HepG2 (cell line): ENCODE data around the gene PTK7. TPM values are rescaled to one million over a fixed set of nuclear protein-coding genes. Genes with fewer than 3 reads are reported as not detected.

Source experiments
- BHLHE40 ChIP-seq: IDR thresholded peaks from 2 replicates; pipeline ENCODE4 v1.6.1; 2011; ENCODE audit warnings: low read length, improper control_type of control experiment
- CSRNP2 ChIP-seq: sonication (generic); formaldehyde crosslinking; conservative IDR thresholded peaks from 2 replicates; pipeline ENCODE4 v1.8.0; 2022; ENCODE audit warnings: low read depth, missing genetic modification reagents
- FOXA1 ChIP-seq, 2 experiments: fragments of 450-650 bp in 1 of 2; sonication (generic) in 1 of 2; formaldehyde crosslinking in 1 of 2; IDR thresholded peaks; 2 replicates each; pipeline versions ENCODE4 v1.4.0 to v1.6.1; 2016 to 2020; ENCODE audit warnings: missing genetic modification reagents in 1 of 2
- IRF9 ChIP-seq: sonication (generic); formaldehyde crosslinking; IDR thresholded peaks from 2 replicates; pipeline ENCODE4 v1.8.0; 2022; ENCODE audit warnings: missing genetic modification reagents, mild to moderate bottlenecking, borderline replicate concordance
- PCBP1 ChIP-seq: fragments of 200-400 bp; formaldehyde crosslinking; IDR thresholded peaks from 2 replicates; pipeline ENCODE4 v1.6.1; 2017; ENCODE audit warnings: mild to moderate bottlenecking, low read depth, low read length, borderline replicate concordance
- PHF8 ChIP-seq: sonication (generic); formaldehyde crosslinking; IDR thresholded peaks from 2 replicates; pipeline ENCODE4 v1.5.0; 2020; ENCODE audit warnings: missing genetic modification reagents
- REPIN1 ChIP-seq: sonication (generic); formaldehyde crosslinking; IDR thresholded peaks from 2 replicates; pipeline ENCODE4 v1.8.0; 2022; ENCODE audit warnings: missing genetic modification reagents, low read depth, mild to moderate bottlenecking, borderline replicate concordance
- ZFP1 ChIP-seq: IDR thresholded peaks from 2 replicates; pipeline ENCODE4 v1.6.1; 2016
- ZKSCAN5 ChIP-seq: sonication (generic); formaldehyde crosslinking; IDR thresholded peaks from 2 replicates; pipeline ENCODE4 v1.5.1; 2020; ENCODE audit warnings: mild to moderate bottlenecking, missing genetic modification reagents
- ZMYM4 ChIP-seq: sonication (generic); formaldehyde crosslinking; IDR thresholded peaks from 2 replicates; pipeline ENCODE4 v1.8.1; 2023; ENCODE audit warnings: mild to moderate bottlenecking, missing genetic modification reagents
- ZNF331 ChIP-seq: sonication (generic); formaldehyde crosslinking; IDR thresholded peaks from 2 replicates; pipeline ENCODE4 v1.4.0; 2020; ENCODE audit warnings: missing genetic modification reagents
- ZNF7 ChIP-seq: IDR thresholded peaks from 2 replicates; pipeline ENCODE4 v1.6.1; 2016; ENCODE audit warnings: missing biosample characterization, missing genetic modification reagents
- ZNF782 ChIP-seq: sonication (generic); formaldehyde crosslinking; IDR thresholded peaks from 2 replicates; pipeline ENCODE4 v1.4.0; 2020; ENCODE audit warnings: missing genetic modification reagents, mild to moderate bottlenecking, borderline replicate concordance
- polyA plus RNA-seq, 8 experiments: library from polyadenylated mRNA; depleted of rRNA in 3 of 8; stranded (reverse) in 7 of 8; unstranded in 1 of 8; fragments of >200 nt; fragmentation: Illumina TruSeq in 4 of 8; extraction: Trizol in 4 of 8; gene quantifications; 2 replicates each; pipeline versions ENCODE4 v1.2.1 to v1.2.3, GENCODE V29; 2011 to 2016; ENCODE audit warnings: low read depth in 4 of 8, missing spikeins in 1 of 8, mixed read lengths in 1 of 8; ENCODE audit not compliant: insufficient read depth in 1 of 8
- total RNA-seq, 5 experiments: library from RNA; depleted of rRNA; stranded (reverse); fragments of >200 nt; fragmentation: Illumina TruSeq; extraction: Trizol; gene quantifications; 2 replicates each; pipeline ENCODE4 v1.2.3, GENCODE V29; 2016; ENCODE audit warnings: low read depth in 1 of 5
- TF ChIP-seq, protein P1 (sequence below), 2 experiments: fragments of 450-650 bp in 1 of 2; sonication (generic) in 1 of 2; formaldehyde crosslinking in 1 of 2; IDR thresholded peaks; 2 replicates each; pipeline versions ENCODE4 v1.6.1 to v1.8.0; 2016 to 2022; ENCODE audit warnings: antibody characterized with exemption in 1 of 2, mild to moderate bottlenecking in 1 of 2, missing genetic modification reagents in 1 of 2

Gene PTK7
- total and polyA plus RNA-seq, 2 of the 13 experiments (the other 11 are each of a cell fraction or from before 2014, with no cell fraction given), result 98.5 to 99.8 TPM

DNA sequence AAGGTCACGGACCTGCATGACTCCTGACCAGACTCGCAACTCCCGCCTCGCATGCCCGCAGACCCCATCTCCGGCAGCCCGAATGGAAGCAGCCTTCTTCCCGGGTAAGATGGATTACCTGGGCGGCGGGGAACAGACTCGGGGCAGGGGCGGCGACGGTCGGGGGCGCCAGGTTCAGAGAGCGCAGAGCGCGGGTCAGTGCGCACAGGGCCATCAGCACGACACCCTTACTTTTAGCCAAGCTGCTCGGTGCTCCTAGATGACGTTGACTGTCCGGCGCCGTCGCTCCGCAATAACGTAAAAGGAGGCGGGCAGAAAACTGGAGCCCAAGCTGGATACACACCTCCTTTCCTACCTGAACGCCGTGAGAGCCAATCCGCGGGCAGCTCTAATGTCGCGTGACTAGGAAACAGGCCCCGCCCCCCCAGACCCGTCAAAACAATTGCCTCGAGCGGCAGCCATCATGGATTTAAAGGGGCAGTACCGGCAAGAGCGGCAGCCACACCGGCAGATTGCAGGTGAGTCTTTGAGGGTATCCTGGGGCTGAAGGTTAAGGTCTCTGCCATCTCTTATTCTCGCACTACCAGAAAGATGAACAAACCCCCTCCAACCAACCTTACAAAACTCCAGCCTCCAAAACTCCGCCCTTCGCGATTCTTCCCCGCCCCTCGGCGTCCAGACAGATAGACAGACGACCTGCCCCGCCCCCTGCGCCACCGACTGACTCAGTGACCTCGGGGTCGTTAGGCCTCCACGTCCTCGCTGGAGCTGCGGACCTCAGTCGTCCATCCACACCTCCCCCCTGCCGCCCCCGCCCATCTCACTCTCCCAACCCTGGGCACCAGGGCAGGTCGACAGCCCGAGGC lies 16.7 kb upstream of the PTK7 start, which contains the start of the genes KLC4 and MRPL2 (continued):
- TF ChIP-seq, protein P1, sequence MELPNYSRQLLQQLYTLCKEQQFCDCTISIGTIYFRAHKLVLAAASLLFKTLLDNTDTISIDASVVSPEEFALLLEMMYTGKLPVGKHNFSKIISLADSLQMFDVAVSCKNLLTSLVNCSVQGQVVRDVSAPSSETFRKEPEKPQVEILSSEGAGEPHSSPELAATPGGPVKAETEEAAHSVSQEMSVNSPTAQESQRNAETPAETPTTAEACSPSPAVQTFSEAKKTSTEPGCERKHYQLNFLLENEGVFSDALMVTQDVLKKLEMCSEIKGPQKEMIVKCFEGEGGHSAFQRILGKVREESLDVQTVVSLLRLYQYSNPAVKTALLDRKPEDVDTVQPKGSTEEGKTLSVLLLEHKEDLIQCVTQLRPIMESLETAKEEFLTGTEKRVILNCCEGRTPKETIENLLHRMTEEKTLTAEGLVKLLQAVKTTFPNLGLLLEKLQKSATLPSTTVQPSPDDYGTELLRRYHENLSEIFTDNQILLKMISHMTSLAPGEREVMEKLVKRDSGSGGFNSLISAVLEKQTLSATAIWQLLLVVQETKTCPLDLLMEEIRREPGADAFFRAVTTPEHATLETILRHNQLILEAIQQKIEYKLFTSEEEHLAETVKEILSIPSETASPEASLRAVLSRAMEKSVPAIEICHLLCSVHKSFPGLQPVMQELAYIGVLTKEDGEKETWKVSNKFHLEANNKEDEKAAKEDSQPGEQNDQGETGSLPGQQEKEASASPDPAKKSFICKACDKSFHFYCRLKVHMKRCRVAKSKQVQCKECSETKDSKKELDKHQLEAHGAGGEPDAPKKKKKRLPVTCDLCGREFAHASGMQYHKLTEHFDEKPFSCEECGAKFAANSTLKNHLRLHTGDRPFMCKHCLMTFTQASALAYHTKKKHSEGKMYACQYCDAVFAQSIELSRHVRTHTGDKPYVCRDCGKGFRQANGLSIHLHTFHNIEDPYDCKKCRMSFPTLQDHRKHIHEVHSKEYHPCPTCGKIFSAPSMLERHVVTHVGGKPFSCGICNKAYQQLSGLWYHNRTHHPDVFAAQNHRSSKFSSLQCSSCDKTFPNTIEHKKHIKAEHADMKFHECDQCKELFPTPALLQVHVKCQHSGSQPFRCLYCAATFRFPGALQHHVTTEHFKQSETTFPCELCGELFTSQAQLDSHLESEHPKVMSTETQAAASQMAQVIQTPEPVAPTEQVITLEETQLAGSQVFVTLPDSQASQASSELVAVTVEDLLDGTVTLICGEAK (IDR thresholded peaks at IDR 0.05), result no peak
- TF ChIP-seq, protein P1 (CRISPR knock-in tag; IDR thresholded peaks at IDR 0.05), result peak; percentile 61
- TF ChIP-seq ZNF7 (CRISPR knock-in tag) (peak; percentile 7; the same call in 1 of the 2 replicates), ZNF782 (CRISPR knock-in tag) (0 out of 2 replicates have a peak, but pooled peaks have one; percentile 20), REPIN1 (peak; percentile 54), CSRNP2 (CRISPR knock-in tag) (no peak), ZKSCAN5 (CRISPR knock-in tag) (no peak), FOXA1 (IDR thresholded peaks at IDR 0.05) (no peak), FOXA1 (CRISPR knock-in tag; IDR thresholded peaks at IDR 0.05) (peak; percentile 55; the same call in 1 of the 2 replicates), BHLHE40 (peak; percentile 82), IRF9 (CRISPR knock-in tag) (peak; percentile 79; the same call in 1 of the 2 replicates), ZMYM4 (peak; percentile 82), PHF8 (CRISPR knock-in tag) (peak; percentile 85), ZNF331 (CRISPR knock-in tag) (peak; percentile 19; the same call in 1 of the 2 replicates), ZFP1 (0 out of 2 replicates have a peak, but pooled peaks have one; percentile 14), PCBP1 (no peak)
